Measurements from ENCODE around the gene PLK1.

GRCh38 chr16:23739516-23739915 lies 60.8 kb downstream of the PLK1 start:
- TF ChIP-seq CTCF (IDR thresholded peaks at IDR 0.05) (no peak), ZFX (IDR thresholded peaks at IDR 0.05; ENCODE audit: borderline replicate concordance) (no peak)
